HG03045 (cell line): ENCODE measurements around the gene CIZ1.
"Not testable (repeated sequence)": the region's sequence is repeated elsewhere in the genome, so short reads cannot be mapped to it uniquely, and the experiment has no call there.

Source experiments
- ATAC-seq: cut with Tn5 transposase; IDR thresholded peaks from one replicate; pipeline ENCODE4 v1.9.1; 2021; ENCODE audit warnings: mild to moderate bottlenecking, moderate library complexity; ENCODE audit not compliant: unreplicated experiment

The CIZ1 gene

GRCh38 chr9:128191406-128192046 lies at the start of gene CIZ1:
Gene CIZ1 (minus strand): TSS chr9:128191572. CDS start chr9:128190857, 715 bp downstream.
- ATAC-seq, result peak; percentile 83

GRCh38 chr9:128233817-128234406 lies 42.5 kb upstream of the CIZ1 start:
- no peak for ATAC-seq

DNA sequence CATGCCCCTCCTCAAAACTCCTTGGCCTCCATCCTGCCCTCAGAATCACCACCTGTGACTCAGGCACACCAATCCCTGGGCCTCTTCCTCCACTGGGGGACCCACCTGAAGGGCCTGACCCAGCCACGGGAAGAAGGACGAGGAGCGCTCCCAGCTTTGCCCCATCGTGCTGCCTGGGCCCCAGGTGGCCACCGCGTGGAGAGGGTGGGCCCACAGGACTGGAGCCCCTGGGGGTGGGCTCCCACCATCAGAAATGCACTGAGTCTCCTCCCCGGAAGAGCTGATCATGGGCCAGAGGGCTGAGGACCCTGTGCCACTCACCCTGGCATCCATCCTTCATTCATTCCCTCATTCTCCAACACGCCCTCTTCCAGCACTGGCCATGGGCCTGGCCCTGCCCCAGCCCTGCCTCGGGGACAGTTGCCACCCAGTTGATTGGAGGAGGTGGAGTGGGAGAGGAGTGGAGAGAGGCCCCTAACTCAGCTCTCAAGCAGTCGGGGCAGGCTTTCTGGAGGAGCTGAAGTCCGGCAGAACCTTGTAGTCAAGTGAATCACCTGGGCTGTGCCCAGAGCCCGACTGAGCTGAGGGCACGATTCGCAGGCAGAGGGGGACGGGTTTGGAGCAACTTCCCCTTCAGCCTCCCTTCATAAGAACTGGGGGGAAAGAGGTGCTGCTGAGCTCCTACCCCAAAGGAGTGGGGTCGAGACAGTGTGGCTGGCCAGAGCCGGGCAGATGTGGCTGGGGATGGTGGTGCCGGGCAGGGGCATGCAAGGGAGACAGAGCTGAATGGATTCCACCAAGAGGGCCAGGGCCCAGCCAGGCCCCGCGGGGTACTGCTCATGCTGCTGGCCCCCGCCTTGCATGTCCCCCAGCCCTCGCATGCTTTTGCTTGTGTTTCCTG lies 41.4 kb upstream of the CIZ1 start:
- no peak for ATAC-seq

- ATAC-seq, result no peak
Observed at GRCh38 chr9:128231638-128232527, 40.5 kb upstream of the CIZ1 start.

DNA sequence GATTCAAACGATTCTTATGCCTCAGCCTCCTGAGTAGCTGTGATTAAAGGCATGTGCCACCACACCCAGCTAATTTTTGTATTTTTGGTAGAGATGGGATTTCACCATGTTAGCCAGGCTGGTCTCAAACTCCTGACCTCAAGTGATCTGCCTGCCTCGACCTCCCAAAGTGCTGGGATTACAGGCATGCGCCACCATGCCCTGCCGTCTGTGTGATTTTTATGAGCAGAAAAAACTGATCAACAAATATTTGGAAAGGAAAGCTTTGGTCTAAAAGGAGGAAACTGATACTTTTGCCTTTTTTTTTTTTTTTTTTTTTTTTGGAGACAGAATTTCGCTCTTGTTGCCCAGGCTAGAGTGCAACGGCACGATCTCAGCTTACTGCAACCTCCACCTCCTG lies 39.5 kb upstream of the CIZ1 start:
- ATAC-seq, result not testable (repeated sequence)

GRCh38 chr9:128226412-128226801 lies 35.0 kb upstream of the CIZ1 start:
- ATAC-seq, result no peak

GRCh38 chr9:128225770-128226411 lies 34.5 kb upstream of the CIZ1 start:
- ATAC-seq, result no peak

DNA sequence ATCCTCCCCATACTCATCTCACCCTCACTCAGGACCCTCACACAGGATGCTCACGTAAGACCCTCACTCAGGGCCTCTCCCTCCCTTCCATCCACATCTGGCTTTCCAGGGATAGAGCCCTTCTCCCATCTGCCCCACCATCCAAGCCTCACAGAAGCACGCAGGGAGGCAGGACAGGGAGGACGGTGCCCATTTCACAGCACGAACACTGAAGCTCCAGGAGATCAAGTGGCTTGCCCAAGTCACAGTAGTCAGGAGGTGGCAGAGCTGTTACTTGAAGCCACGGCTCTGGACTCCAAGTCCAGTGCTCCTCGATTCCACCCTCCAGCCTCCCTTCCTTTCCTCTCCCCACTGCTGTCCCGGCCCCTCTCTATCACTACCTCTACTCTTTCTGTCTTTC lies 33.5 kb upstream of the CIZ1 start:
- no peak for ATAC-seq

GRCh38 chr9:128222880-128223670 lies 31.7 kb upstream of the CIZ1 start:
- no peak for ATAC-seq

DNA sequence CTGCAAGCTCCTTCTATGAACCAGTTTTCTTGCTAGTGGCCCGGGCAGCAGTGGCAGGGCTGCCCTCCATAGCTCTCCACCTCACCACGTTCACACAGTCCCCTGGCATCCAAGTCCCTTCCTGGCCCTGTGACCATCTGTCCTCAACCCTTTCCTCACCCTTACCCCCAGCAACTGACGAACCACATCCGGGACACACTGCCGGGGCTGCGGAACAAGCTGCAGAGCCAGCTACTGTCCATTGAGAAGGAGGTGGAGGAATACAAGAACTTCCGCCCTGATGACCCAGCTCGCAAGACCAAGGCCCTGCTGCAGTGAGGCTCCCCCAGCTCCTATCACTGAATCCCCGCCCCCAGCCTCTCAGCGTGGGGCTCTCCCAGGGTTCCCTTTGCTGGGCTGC lies 30.7 kb upstream of the CIZ1 start:
- ATAC-seq, result no peak

DNA sequence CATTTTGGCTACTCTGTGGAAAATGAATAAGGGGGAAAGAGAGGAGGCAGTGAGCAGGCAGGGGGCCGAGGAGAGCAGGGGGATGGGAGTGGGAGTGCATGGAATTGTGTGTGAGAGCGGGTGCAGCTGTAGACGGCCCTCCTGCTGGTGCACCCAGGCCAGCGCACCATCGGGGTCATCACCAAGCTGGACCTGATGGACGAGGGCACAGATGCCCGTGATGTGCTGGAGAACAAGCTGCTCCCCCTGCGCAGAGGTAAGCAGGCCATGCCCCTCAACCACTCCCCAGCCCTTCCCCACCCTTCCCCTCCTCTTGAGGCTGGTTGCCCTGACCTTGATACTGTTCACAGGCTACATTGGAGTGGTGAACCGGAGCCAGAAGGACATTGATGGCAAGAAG lies 28.5 kb upstream of the CIZ1 start:
- no peak for ATAC-seq

DNA sequence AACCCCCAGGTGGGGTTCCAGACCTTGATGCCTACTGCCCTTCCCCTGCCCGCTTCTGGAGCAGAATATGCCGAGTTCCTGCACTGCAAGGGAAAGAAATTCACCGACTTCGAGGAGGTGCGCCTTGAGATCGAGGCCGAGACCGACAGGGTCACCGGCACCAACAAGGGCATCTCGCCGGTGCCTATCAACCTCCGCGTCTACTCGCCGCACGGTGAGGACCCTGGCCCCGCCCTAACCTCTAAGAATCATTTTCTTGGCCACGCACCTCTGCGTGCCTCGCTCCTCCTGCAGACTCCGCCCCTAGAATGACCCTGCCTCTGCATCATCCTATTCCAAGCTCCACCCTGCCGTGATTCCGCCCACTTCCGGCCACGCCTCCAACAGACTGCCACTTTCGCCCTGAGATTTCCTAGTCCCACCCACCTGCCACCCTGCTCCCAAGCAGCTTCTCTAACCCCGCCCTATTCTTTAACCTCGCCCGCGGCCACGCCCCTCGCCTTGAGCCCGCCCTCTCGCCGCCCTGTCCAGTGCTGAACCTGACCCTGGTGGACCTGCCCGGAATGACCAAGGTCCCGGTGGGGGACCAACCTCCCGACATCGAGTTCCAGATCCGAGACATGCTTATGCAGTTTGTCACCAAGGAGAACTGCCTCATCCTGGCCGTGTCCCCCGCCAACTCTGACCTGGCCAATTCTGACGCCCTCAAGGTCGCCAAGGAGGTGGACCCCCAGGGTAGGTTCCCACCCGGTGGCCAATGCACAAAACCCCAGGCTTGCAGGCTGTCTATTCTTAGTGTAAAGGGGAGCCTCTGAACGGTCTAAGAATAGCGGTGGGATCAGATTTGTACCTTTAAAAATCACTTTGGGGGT lies 27.4 kb upstream of the CIZ1 start:
- peak; percentile 87 for ATAC-seq

DNA sequence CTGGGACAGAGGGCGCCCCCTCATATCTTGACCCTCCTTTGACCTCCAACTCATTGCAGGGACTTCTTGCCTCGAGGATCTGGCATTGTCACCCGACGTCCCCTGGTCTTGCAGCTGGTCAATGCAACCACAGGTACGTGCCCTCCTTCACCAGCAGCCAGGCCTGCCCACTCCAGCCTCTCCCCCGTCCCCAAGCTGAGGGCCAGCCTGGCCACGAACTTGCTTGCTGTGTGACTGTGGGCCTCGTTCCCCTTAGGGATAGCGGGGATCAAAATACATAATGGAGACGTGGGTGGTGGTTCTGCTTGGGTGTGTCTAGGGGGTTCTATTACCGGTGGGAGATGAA lies 26.8 kb upstream of the CIZ1 start:
- ATAC-seq, result no peak

- ATAC-seq, result no peak
Observed at GRCh38 chr9:128216781-128217553, 25.6 kb upstream of the CIZ1 start.

GRCh38 chr9:128215491-128216409 lies 24.4 kb upstream of the CIZ1 start:
- ATAC-seq, result no peak

GRCh38 chr9:128214571-128215490 lies 23.5 kb upstream of the CIZ1 start:
- no peak for ATAC-seq
